ENCODE measurements around the gene ULBP2.

- TF ChIP-seq CTCF (IDR thresholded peaks at IDR 0.05; ENCODE audit: low read length) (no peak), EZH2phosphoT487 (IDR thresholded peaks at IDR 0.05; ENCODE audit: low read length) (no peak), EZH2 (optimal IDR thresholded peaks at IDR 0.05; ENCODE audit: low read depth, low read length) (no peak)
Observed at GRCh38 chr6:149898966-149899365, 42.8 kb upstream of the ULBP2 start.
